GM12878 (cell line): ENCODE data around the gene HTR1D. TPM values are rescaled to one million over a fixed set of nuclear protein-coding genes. Genes with fewer than 3 reads are reported as not detected.

ENCODE experiments used
- ATAC-seq: fragments of 200-7000 bp; cut with Tn5 transposase; 3 replicates; pipeline ENCODE4 v1.9.1; 2020; ENCODE audit warnings: mild to moderate bottlenecking, moderate library complexity
- BruUV-seq: library from RNA; stranded (reverse); fragments of 400-500 nt; replicated peaks from 2 replicates; lab custom pipeline; 2021; lab: Mats Ljungman, UMichigan
- CTCF ChIA-PET: fragments of 300-600 bp; sonication (Branson Sonifier 250); formaldehyde crosslinking; extraction: SDS; loops from one replicate; lab custom pipeline; 2021; ENCODE audit warnings: inconsistent platforms; lab: Yijun Ruan, JAX
- POLR2A ChIA-PET: fragments of 350-600 bp; formaldehyde crosslinking; extraction: SDS; loops from one replicate; lab custom pipeline; 2021; ENCODE audit warnings: inconsistent platforms; lab: Charles Lee
- RAD21 ChIA-PET: fragments of 300-600 bp; sonication (Branson Sonifier 250); formaldehyde crosslinking; loops from one replicate; lab custom pipeline; 2023; ENCODE audit warnings: antibody characterized with exemption; ENCODE audit not compliant: unreplicated experiment; lab: Charles Lee
- SMC1A ChIA-PET: fragments of 300-600 bp; sonication (Branson Sonifier 250); formaldehyde crosslinking; loops from one replicate; lab custom pipeline; 2023; ENCODE audit not compliant: unreplicated experiment, uncharacterized antibody; lab: Charles Lee
- DNase-seq: peaks from one replicate; pipeline ENCODE4 v3.0.0-alpha.2; 2011; ENCODE audit warnings: low read depth, low spot score
- FAIRE-seq: peaks from 3 replicates; lab custom pipeline; 2011; peaks lifted over from hg19 to GRCh38; lab: Jason Lieb, UNC
- H2AFZ ChIP-seq: 2 replicates; pipeline ENCODE4 v1.6.0; 2011; ENCODE audit warnings: low read depth, low read length, control low read depth; ENCODE audit not compliant: control insufficient read depth
- H3K27ac ChIP-seq: 2 replicates; pipeline ENCODE4 v1.5.1; 2011; ENCODE audit warnings: control low read depth; ENCODE audit not compliant: control insufficient read depth, insufficient read depth
- H3K27me3 ChIP-seq, 2 experiments: replicated peaks in 1 of 2; 2 replicates each; pipeline versions ENCODE4 v1.6.0 to v1.6.1; 2011; ENCODE audit warnings: low read length in 1 of 2; ENCODE audit not compliant: control insufficient read depth in 2 of 2, insufficient read depth in 2 of 2
- H3K36me3 ChIP-seq, 2 experiments: 2 replicates each; pipeline ENCODE4 v1.5.1; 2011; ENCODE audit warnings: low read length in 1 of 2; ENCODE audit not compliant: control insufficient read depth in 2 of 2, insufficient read depth in 2 of 2
- H3K4me1 ChIP-seq: 2 replicates; pipeline ENCODE4 v1.6.1; 2011; ENCODE audit warnings: mild to moderate bottlenecking, low read length, moderate library complexity, mixed read lengths; ENCODE audit not compliant: control insufficient read depth, insufficient read depth
- H3K4me2 ChIP-seq: 2 replicates; pipeline ENCODE4 v1.6.0; 2011; ENCODE audit warnings: control low read depth; ENCODE audit not compliant: control insufficient read depth, insufficient read depth
- H3K4me3 ChIP-seq: fragments of 200-600 bp; sonication (generic); 2 replicates; pipeline ENCODE4 v1.5.1; 2016
- H3K79me2 ChIP-seq: 2 replicates; pipeline ENCODE4 v1.6.0; 2011; ENCODE audit warnings: low read length; ENCODE audit not compliant: control insufficient read depth, insufficient read depth
- H3K9ac ChIP-seq: 2 replicates; pipeline ENCODE4 v1.8.0; 2011; ENCODE audit warnings: low read length, control low read depth, mixed read lengths; ENCODE audit not compliant: control insufficient read depth, insufficient read depth
- H3K9me3 ChIP-seq: replicated peaks from 3 replicates; pipeline ENCODE4 v1.5.1; 2011; ENCODE audit warnings: mild to moderate bottlenecking, low read length; ENCODE audit not compliant: control insufficient read depth, insufficient read depth
- H4K20me1 ChIP-seq: 2 replicates; pipeline ENCODE4 v1.6.0; 2011; ENCODE audit not compliant: control insufficient read depth, insufficient read depth
- BRCA1 ChIP-seq: IDR thresholded peaks from 2 replicates; pipeline ENCODE4 v1.6.1; 2011; ENCODE audit warnings: low read depth, low read length, improper control_type of control experiment
- CBX3 ChIP-seq: fragments of 200-600 bp; sonication (generic); IDR thresholded peaks from 2 replicates; pipeline ENCODE4 v1.6.1; 2016; ENCODE audit warnings: low read depth, borderline replicate concordance
- CEBPB ChIP-seq, 2 experiments: fragments of 150-350 bp in 1 of 2; IDR thresholded peaks; 2 replicates each; pipeline ENCODE4 v1.6.1; 2012 to 2014; ENCODE audit warnings: low read depth in 2 of 2, low read length in 2 of 2, borderline replicate concordance in 1 of 2, inconsistent platforms in 1 of 2
- CUX1 ChIP-seq: IDR thresholded peaks from 2 replicates; pipeline ENCODE4 v1.6.1; 2012; ENCODE audit warnings: improper control_type of control experiment, low read depth, low read length; ENCODE audit not compliant: insufficient replicate concordance
- EED ChIP-seq: sonication (generic); IDR thresholded peaks from 2 replicates; pipeline ENCODE4 v1.6.1; 2016; ENCODE audit warnings: antibody characterized with exemption, low read depth
- FOXK2 ChIP-seq: fragments of 450-650 bp; IDR thresholded peaks from 2 replicates; pipeline ENCODE4 v1.6.1; 2017; ENCODE audit warnings: mild to moderate bottlenecking, moderate library complexity
- GATAD2B ChIP-seq: fragments of 450-650 bp; conservative IDR thresholded peaks from 2 replicates; pipeline ENCODE4 v1.6.1; 2017; ENCODE audit warnings: low read depth, mild to moderate bottlenecking, moderate library complexity
- KDM1A ChIP-seq: fragments of 200-600 bp; sonication (generic); IDR thresholded peaks from 2 replicates; pipeline ENCODE4 v1.6.1; 2016; ENCODE audit warnings: borderline replicate concordance
- MAX ChIP-seq: IDR thresholded peaks from 2 replicates; pipeline ENCODE4 v1.6.1; 2012; ENCODE audit warnings: low read depth, low read length, improper control_type of control experiment
- MTA3 ChIP-seq: IDR thresholded peaks from 2 replicates; pipeline ENCODE4 v1.6.1; 2012; ENCODE audit warnings: low read length, inconsistent platforms, borderline replicate concordance
- SIX5 ChIP-seq: IDR thresholded peaks from 2 replicates; pipeline ENCODE4 v1.6.1; 2011; ENCODE audit warnings: mild to moderate bottlenecking, low read depth, low read length, moderate library complexity; ENCODE audit not compliant: severe bottlenecking
- WGBS: methylation state at CpG from one replicate; pipeline ENCODE4 v1.1.6; 2016; ENCODE audit warnings: low lambda C conversion rate; ENCODE audit not compliant: insufficient replicate concordance, insufficient coverage; ENCODE audit errors: missing lambda C conversion rate; 5-methylcytosine and 5-hydroxymethylcytosine counted together
- in situ Hi-C: fragments of 300-500 bp; cut with MboI; formaldehyde crosslinking; loops from 9 replicates; pipeline ENCODE4 v1.14.3; 2018; ENCODE audit warnings: mixed read lengths
- intact Hi-C: fragments of 100-400 bp; cut with micrococcal nuclease; formaldehyde crosslinking; loops from one replicate; pipeline ENCODE4 v1.14.2; 2022; ENCODE audit not compliant: unreplicated experiment
- polyA plus RNA-seq, 11 experiments: library from polyadenylated mRNA; depleted of rRNA in 4 of 11; unstranded in 6 of 11; stranded (reverse) in 5 of 11; fragments of >200 nt; fragmentation: Nextera tagmentation in 4 of 11; fragmentation: Illumina TruSeq in 1 of 11; extraction: Ambion mirVana in 4 of 11; extraction: Trizol in 1 of 11; gene quantifications; 1 replicate in 1 of 11; 2 replicates in 10 of 11; pipeline versions ENCODE4 v1.2.1 to v1.2.3, GENCODE V29; 2011 to 2016; ENCODE audit warnings: inconsistent platforms in 2 of 11, missing spikeins in 2 of 11, low read depth in 1 of 11
- total RNA-seq, 4 experiments: library from RNA; depleted of rRNA in 3 of 4; stranded (reverse); fragments of >200 nt in 3 of 4; fragmentation: Illumina TruSeq in 1 of 4; extraction: Trizol in 1 of 4; gene quantifications; 2 replicates each; pipeline versions ENCODE4 v1.2.1 to v1.2.3, GENCODE V29; 2013 to 2021

HTR1D gene
- total and polyA plus RNA-seq, 10 of the 15 experiments (the other 5 are each of a cell fraction or from before 2014, with no cell fraction given) = 0.07 TPM; not detected in 9

GRCh38 chr1:23185381-23185780, 31.9 kb downstream of the HTR1D start:
- 40% methylated on average over 4 of the region's 4 CpGs for WGBS
- no peak overlapping the region for H3K4me2 ChIP-seq
- no peak overlapping the region for H3K27ac ChIP-seq
- no peaks in the 10 kb centered on the region for H3K27me3 ChIP-seq
- ATAC-seq = no peak
- H3K9me3 ChIP-seq = no peaks in the 10 kb centered on the region
- no TSS peak for BruUV-seq
- ChIA-PET CTCF (interaction anchor here (0.8 to 22.0 kb wide), 36 partner anchors 11 to 1162 kb away, joined by 3 to 961 read pairs (median 6); partner anchors contain the start of gene LACTBL1), SMC1A (interaction anchor here (0.6 to 15.5 kb wide), 29 partner anchors 9 to 481 kb away, joined by 3 to 455 read pairs (median 6); partner anchors contain the start of gene LACTBL1), POLR2A (interaction anchor here (0.6 to 4.5 kb wide), 3 partner anchors 83 to 309 kb away, joined by 3 to 31 read pairs (median 7); no protein-coding TSS in a partner anchor), RAD21 (interaction anchor here (0.9 to 7.0 kb wide), 27 partner anchors 11 to 354 kb away, joined by 3 to 338 read pairs (median 6); partner anchors contain the start of gene LUZP1)
- DNase-seq = no peak
- no peak for TF ChIP-seq CEBPB (IDR thresholded peaks at IDR 0.05; ENCODE audit: borderline replicate concordance in 1 of 2, low read depth in 2 of 2, low read length in 2 of 2)
- no peak for TF ChIP-seq SIX5
- no peak for TF ChIP-seq BRCA1
- TF ChIP-seq MAX = no peak
- TF ChIP-seq FOXK2 = no peak
- TF ChIP-seq EED = no peak
- TF ChIP-seq GATAD2B = no peak
- TF ChIP-seq CBX3 = no peak
- TF ChIP-seq MTA3 = no peak
- TF ChIP-seq KDM1A = no peak
- TF ChIP-seq CUX1 = no peak
- no peaks in the 10 kb centered on the region for H4K20me1 ChIP-seq
- intact Hi-C loops = no loop called here
- FAIRE-seq = no peak
- H2AFZ ChIP-seq = no peak overlapping the region
- H3K79me2 ChIP-seq = no peaks in the 10 kb centered on the region
- no peaks in the 10 kb centered on the region; the same call in 1 of the 2 replicates for H3K4me1 ChIP-seq
- H3K4me3 ChIP-seq = no peak overlapping the region
- no peaks in the 10 kb centered on the region for H3K36me3 ChIP-seq
- no peak overlapping the region for H3K9ac ChIP-seq
- in situ Hi-C loops = loop anchor here (5.0 kb wide), 2 partner anchors 88 to 208 kb away; no protein-coding TSS in a partner anchor
